Fibroblast of gingiva (primary cell): ENCODE data around the gene METRNL.

ENCODE experiments used
- DNase-seq: peaks from one replicate; pipeline ENCODE4 v3.0.0-alpha.2; 2011; ENCODE audit warnings: low read depth

Gene METRNL

DNA sequence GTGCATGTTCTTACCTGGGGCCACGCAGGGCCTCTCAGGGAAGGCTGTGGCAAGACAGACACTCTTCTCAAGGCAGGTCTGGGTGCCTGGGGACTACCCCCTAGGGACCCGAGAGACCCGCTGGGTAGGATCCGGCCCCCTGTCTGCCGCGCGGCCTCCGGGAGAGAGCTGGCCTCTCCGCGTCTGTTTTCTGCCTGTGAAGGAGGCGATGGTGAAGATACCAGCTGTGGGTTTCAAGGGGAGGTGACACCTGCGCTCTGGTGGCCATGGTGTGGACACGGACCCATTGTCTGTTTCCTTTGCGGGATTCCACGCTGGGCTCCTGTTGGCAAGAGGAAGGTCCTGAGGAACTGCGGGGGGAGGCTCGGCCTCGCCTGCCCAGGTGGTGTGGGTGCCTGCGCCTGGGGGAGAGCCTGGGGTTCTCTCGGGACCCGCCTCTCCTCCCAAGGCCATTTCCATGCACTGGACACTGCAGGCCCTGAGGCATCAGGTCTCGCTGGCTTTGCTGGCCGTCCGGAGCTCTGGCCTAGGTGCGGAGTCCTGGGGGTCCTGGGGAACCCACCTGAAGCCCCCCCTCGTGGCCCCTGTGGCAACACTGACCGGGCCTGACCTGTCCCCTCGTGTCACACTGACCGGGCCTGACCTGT is 12.2 kb upstream of the METRNL start:
- DNase-seq = no peak

DNA sequence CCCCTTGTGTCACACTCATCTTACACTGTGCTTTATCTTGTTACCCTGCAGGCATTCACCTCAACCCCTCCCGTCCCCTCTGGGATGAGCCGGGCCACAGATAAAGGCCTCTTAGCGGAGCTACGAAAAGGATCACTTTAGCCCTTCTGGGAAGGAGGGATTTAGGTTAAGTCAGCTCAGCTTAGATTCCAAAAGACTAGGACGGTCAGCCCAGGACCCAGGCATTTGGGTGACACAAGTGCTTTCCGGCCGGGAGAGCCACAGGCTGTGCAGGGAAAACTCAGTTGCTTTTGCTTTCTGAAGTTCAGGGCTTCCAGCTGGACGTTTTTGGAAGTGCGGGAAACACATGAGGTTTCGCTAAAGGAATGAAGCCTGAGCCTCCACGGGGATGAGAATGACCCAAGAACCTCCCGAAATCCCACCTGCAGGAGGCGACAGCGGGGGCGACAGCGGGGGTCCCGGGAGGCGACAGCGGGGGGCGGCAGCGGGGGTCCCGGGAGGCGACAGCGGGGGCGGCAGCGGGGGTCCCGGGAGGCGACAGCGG is 11.6 kb upstream of the METRNL start:
- DNase-seq = no peak

DNA sequence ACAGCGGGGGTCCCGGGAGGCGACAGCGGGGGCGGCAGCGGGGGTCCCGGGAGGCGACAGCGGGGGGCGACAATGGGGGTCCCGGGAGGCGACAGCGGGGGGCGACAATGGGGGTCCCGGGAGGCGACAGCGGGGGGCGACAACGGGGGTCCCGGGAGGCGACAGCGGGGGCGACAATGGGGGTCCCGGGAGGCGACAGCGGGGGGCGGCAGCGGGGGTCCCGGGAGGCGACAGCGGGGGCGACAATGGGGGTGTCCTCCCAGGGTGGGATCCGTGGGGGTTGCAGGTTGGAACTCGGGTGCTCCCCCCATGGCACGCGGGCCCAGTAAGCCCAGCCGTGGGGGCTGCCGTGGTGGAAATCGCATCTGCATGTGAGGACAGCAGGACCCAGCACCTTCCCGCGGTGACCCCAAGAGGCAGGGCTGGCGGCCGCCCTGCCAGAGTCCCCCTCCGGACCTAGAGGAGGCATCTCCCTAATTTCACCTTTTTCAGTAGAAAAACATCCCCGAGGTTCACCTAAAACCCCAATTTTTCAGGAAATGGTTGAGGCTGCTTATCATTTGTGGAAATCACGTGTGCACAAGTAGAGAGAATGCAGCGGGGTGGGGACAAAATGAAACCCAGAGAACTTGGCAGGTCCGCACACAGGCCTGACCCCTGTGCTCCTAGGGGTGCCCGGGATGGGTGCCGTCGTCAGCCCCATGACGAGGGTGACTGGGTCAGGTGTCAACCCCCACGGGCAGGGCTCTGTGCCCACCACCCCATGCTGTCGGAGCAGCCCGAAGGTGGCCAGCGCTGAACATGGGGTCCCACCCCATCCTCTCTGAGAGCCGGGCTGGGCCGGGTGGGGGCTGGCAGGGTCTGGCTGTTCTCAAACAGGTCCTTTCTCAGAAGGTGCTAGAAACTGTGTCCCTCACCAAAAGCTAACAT is 10.5 kb upstream of the METRNL start:
- DNase-seq = no peak

DNA sequence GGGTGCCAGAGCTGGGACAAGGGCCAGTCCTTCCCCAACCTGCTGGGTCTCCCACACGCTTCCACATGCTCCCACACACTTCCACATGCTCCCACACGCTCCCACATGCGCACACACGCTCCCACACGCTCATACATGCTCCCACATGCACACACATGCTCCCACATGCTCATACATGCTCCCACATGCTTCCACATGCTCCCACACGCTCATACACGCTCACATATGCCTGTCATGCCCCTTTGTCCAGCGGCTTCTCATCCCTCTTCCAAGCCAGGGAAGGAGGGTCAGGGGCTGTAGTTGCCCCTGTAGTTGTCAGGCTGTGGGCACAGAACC is 9.9 kb upstream of the METRNL start:
- DNase-seq = no peak

DNA sequence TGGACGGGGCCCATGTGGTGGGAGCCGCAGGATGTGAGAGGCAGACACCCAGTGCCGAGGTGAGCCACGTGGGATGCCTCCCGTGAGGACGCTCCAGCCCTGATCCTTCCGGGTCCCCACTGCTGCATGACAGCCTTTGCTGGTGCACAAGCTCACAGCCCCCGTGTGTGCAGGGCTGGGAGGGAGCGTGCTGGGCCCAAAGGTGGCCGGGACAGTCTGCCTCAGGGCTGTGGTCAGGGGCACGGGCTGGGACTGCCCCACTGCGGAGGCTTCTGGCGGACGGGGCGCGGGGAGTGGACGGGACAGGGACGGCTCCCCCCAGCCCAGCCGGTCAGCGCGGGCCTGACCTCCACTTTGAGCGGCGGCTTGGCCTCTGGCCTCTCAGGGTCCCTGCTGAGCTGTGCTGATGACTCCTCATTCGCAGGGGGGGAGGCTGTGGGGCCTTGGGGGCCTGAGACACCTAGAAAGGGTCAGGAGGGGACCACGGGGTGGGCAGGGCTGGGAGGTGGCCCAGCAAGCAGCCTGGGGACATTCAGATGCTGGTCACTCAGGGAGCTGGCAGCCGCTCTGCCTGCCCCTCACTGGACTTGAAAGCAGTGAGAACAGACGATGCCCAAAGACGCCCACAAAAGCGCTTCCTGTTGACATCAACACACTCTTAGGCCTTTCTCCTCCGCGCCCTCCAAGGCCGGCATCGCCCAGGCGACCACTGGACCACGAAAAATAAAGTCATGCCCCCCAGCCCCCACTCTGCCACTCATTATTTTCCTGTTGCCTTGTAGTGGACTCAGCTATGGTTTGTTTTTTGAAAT is 9.3 kb upstream of the METRNL start:
- DNase-seq = no peak

DNA sequence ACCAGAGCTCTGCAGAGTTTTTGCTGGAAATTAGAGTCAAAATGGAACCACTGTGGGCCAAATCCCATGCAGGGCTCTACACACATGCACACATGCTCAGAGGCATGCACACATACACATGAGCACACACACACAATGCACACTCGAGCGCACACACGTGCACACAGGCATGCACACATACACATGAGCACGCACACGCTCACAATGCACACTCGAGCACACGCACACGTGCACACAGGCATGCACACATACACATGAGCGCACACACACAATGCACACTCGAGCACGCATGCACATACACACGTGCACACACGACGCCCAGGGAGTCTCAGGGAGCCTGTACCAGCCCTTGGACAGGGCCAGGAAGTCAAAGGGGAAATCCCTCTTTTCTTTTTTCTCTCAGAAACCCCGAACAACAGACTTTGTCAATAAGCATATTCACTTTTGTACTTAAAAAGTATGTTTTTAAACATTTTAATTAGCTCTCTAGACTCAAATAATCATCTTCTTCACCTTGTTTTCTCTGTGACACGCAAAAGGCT is 8.5 kb upstream of the METRNL start:
- DNase-seq = no peak

DNA sequence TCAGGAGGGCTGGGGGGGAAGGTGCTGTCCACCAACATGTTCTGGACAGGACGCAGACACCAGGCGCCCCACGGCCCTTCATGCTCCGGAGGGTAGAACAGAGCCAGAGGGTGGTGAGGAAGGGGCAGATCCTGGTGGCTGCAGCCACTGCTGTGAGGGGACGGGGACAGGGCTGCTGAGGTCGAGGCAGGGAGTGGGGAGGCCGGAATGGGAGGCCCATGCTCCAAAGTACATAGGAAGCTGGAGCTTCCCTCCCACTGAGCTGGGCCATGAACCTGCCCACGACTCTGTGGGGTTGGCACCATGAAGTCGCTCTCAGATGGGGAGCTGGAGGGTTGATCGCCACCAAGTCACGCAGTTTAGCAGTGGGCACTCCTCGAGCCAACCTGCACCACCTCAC is 8.0 kb upstream of the METRNL start:
- DNase-seq = no peak

DNA sequence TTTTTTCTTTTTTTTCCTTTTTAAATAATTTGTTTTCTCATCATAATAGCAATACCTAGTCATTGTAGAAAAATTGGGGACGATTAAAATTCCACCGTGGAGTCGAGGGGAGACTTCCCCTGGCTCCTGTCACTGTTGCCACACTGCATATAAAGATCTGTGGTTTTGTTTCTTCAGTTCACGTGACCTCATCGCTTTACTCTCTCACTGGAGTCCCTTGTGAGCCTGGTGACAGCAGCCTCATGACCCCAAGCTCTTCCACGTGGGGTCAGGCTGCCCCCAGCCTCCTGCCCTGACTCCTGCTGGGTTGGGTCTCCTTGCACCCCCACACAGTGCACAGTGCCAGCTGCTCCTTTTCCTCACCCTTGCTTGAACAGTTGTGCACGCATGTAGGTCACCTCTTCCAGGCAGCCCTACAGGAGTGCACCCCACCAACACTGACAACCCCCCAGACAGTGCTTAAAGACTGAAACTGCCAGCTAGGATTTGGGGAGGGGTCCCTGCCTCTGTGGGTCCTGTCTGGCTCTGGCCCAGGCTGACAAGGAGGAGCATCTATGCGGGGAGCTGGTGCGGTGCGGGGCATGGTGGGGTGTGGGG is 7.3 kb upstream of the METRNL start:
- no peak for DNase-seq

DNA sequence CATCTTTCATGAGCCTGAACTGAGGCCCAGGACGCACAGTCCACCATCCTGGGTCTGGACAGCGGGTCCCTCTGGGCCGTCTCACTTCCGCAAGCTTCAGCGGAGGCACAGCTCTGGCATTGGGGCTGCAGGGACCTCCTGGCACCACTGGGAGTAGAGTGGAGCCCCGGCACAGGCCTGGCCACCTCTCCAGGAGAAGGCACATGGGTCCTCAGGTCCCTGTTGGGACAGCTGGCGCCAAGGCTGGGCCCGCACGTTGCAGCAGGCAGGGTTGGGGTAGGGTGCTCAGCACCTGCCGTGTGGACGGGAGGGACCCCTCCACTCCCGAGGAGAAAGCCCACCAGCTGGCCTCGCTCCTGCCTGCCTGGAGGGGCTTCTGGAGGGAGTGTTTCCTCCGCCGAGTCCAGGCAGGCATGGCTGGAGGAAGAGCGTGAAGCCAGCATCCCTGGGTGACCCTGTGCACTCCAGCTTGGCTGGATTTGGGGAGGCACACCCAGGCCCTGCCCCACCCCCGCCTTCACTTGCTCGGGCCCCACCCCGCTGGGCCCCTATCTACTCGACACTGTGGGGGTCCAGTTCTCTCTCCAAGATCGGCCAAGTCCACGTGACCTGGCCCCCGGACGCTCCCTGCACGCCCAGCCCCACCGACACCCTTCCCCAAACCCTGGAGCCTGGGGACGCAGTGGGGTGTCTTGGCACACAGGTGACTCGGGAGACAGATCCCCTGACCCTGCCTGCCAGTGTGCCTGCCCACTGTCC is 6.6 kb upstream of the METRNL start:
- no peak for DNase-seq

DNA sequence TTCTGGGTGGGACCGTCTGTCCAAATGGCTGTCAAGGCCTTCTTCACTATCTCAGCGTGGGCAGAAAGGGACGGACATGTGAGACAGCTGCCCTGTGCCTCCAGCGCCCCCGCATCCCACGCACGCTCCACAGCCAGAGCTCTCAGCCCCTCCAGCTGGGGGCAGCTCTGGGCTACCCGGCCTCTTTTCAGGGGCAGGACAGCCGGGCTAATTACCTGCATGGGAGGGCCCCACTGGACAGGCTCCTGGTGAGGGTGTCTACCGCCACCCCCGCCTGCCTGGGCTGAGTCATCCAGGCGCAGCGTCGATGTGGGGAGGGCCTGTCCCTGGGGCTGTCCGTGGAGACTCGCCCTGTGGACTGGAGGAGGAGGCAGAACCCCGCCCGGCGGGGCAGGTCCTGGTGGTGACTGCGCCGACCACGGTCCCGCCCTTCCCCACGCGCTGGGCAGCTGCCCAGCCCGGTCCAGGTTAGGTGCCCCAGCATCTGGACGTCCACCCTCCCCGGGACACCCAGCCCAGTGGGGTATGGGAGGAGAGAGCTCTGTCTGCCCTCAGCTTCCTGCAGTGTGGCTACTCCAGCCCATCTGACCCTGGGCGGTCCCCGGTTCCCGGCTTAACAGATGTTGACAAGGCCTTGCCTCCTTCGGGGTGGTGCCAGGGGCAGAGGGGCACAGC is 5.9 kb upstream of the METRNL start:
- DNase-seq = no peak

DNA sequence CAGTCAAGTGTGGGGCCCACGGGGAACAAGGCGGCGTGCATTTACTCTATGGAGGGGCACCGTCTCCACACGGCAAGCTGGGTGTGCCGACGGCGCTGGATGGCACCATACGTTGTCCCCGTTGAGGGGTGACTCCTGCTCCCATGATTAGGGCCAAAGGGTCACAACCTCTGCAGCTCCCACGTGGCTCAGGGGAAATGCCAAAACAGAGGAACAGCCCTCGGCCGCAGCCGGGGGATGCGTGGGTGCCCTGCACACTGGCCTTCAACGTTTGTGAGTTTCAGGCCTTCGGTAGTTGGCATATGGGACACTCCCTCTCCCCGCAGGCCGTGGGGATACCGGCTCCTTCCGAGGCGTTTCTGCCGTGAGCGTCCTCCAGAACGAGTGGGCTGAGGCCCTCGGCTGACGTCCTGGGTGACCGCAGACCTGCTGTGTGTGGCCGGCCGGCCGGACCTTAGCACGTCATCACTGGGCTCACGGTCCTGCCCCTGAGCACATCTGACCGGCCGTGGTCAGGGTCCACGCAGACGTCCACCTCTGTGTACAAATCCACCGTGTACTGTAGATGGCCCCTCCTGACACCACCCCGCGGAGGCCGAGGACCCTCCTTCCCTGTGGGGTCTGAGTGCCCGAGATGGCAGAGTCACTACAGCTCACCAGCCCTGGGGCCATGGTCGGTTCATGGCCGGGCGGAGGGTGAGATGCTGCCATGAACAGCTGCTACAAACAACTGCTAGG is 4.8 kb upstream of the METRNL start:
- no peak for DNase-seq

DNA sequence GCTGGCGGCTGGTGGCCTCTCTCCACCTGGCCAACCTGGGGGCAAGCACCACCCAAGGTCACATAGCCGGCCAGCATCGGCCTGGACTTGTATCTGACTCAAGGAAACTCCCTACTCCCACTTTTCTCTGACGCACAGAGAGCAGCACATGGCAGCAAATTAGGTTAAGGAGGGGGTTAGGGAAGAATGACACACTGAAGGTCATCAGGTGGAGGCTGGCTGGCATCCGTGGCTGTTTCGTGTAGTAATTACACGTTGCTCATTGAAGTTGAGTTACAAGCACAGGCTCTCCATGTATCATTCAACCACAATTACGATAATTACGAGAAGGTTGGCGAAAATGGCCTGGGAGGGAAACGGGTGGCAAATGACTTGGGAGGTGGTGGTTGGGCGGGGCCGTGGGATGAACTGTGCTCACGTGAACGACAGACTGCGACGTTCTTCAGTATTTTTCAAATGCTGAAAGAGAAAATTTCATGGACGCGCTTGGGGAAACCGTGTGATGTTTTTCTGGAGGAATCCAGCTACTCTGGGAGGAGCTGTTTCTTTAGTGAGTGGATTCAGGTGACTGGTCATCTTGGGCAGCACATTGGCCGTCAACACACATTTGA is 4.0 kb upstream of the METRNL start:
- DNase-seq = no peak

DNA sequence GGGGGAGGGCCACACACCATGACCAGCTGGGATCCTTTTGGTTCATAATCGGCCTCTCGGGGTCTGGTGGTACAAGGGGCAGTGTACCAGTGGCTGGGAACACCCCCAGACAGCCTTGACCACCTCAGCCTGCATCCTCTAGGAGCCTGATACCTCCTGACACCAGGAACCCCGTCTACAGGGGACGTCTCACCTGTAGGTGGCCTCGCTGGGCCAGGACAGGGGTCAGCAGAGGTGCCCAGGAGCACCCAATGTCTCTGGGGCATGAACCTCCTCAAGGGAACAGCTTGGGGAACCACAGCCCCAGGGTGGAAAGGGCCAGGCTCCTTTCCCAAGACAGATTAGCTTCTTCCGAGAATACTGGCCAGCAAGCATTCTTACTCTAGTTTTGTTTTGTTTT is 2.5 kb upstream of the METRNL start:
- DNase-seq = no peak

DNA sequence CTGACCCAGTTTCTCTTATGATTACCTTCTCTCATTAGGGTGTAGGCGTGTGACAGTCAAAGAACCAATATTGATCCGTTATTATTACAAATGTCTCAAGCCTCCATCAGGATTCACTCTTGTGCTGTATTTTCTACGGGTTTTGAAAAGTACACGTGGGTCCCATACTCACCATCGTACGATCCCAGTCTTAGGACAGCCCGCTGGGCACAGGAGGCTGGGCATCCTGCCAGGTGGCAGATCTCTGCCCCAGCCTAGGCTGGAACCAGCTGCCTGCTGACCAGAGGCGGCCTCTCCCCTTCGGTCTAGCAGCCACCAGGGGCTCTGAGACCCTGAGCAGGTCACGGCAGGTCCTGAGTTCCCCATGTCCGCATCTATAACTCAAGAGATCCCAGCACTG is 2.0 kb upstream of the METRNL start:
- no peak for DNase-seq

DNA sequence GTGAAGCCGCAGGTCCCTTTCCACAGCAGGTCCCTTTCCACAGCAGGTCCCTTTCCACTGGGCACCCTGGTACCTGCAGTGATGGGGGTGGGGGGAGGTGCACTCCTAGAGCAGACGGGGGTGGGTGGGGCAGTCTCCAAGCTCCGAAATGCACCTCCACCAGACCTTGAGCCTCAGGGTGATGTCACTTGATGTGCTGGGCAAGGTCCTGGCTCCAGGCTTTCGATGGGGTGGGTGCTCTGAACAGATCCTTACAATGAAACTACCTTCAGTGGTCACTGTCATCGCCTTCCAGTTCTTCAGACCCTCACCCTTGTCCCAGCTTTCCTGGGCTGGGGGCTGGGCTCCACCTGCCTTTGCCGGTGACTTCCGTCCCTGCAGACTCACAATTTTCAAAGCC is 1.5 kb upstream of the METRNL start:
- no peak for DNase-seq

DNA sequence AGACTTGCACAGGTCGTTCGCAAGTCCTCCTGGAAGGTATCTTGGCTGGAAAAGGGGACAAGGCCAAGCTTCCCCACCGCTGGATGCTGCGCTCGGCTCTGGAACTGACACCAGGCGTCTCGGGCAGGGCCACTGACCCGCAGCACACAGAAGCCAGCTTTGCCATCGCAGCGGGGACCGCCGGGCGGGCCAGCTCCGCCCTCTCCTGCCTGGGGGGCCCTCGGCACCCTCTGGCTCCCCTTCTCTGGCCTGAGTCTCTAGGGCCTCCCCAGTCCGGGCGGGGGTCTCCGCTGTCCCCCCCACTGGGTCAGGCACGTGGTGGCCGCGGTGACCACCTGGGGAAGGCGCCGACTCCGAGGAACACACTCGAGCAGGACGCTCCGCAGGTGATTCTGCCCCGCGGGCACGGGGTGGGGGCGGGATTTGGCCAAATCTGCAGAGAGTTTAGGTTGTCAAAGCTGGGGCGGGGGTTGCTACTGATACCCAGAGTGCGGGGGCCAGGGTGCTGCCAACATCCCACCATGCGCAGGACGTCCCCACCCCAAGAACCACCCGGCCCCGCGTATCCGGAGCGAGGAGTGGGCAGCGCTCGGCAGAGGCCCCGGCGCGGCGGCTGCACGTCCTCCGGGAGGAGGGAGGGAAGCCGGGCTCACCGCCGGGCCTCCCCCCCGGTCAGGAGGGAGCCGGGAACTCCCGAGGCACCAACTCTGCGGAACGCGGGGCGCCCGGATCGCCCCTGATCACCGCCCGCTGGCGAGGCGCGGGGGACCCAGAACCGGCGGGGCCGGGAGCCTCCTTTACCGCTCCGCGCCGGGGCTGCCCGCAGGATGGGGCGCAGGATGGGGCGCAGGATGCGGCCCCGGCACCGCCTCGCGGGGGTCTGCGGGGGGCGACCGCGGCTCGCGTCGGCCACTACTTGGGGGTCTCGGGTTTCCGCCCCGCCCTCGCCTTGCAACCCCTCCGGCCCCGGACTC is 744 bp upstream of the METRNL start:
- no peak for DNase-seq

DNA sequence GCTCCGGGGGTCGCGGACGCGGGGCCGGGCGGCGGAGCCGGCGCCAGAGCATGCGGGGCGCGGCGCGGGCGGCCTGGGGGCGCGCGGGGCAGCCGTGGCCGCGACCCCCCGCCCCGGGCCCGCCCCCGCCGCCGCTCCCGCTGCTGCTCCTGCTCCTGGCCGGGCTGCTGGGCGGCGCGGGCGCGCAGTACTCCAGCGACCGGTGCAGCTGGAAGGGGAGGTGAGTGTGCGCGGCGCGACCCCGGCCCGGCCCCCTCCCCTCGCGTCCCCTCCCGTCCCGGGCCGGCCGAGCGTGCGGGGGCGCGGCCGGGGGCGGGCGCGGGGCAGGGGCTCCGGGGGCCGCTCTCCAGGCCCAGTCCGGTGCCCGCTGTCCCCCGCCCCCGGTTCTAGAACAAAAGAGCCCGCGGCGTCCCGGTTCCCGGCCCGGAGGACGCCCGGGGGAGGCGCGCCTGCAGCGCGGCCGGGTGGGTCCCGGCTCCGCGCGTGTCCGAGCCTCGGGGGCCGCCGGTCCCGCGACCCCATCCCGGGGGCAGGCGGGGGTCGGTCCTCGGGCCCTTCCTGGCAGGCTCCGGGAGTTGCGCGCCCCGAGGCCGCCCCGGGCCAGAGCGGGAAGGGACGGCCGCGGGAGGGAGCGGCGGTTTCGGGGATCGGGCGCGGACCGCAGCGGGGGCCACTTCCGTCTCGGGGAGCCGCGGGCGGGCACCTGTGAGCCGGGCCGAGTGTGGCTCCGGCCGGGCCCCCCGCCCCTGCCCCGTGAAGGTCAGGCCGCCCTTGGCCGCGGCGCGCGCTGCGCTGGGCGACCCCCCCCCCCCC is 563 bp downstream of the METRNL start:
- DNase-seq = no peak

DNA sequence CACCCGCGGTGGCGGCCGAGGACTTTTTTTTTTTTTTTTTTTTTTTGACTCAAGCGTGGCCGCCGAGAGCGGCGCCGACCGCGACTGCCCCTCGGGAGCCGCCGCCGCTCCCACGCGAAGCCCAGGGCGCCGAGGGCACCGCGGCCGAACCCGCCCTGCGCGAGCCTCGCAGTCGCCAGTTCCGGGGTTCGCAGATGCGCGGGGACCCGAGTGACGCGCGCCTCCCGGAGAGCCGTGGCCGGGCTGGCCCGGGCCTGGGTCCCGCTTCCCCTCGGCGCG is 1.1 kb downstream of the METRNL start:
- DNase-seq = no peak
